ENCODE results near the gene AHI1.
"Not testable (repeated sequence)": the region's sequence is repeated elsewhere in the genome, so short reads cannot be mapped to it uniquely, and the experiment has no call there.

AHI1 gene

DNA sequence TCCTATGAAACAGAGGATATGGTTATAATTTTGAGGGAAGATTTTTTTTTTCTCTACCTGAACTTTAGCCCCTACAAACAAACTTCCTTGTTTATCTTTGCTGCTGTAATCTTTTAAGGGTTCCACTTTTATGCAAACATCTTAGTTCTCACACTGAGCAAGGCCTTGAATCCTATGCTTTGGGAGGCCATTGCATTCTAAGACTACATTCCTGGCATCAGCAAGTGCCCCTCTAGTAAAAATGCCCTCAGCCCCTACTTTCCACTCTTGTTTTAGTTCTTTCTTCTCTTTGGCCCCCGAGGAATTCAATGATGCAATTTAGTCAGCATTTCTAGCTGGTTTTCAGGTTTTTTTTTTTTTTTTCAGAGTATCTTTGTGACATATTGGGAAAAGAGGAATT lies 8.1 kb upstream of the AHI1 start:
- no peak for DNase-seq (ENCODE audit: low spot score)

DNA sequence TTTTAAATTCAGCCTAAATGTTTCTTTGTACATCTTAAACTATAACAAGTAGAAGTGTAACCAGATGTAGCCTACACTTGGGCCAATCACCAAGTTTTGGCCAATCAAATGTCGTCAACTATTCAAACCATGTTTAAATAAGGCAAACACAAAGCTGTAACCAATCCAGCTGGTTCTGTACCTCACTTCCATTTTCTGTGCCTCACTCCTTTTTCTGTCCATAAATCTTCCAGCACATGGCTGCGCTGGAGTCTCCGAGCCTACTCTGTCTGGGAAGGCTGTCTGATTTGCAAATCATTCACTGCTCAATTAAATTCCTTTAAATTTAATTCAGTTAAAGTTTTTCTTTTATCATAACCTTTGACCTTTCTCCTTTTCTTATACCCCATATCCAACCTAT lies 7.7 kb upstream of the AHI1 start:
- DNase-seq (ENCODE audit: low spot score), result no peak

GRCh38 chr6:135504734-135505133 lies 7.2 kb upstream of the AHI1 start:
- no peak for DNase-seq (ENCODE audit: low spot score)

- DNase-seq (ENCODE audit: low spot score), result no peak
Measured at GRCh38 chr6:135503703-135504475, 6.3 kb upstream of the AHI1 start.

- no peak for DNase-seq (ENCODE audit: low spot score)
Measured at GRCh38 chr6:135499441-135500340, 2.2 kb upstream of the AHI1 start.

- peak; percentile 81 for DNase-seq (ENCODE audit: low spot score)
Measured at GRCh38 chr6:135498185-135498841, 773 bp upstream of the AHI1 start.

DNA sequence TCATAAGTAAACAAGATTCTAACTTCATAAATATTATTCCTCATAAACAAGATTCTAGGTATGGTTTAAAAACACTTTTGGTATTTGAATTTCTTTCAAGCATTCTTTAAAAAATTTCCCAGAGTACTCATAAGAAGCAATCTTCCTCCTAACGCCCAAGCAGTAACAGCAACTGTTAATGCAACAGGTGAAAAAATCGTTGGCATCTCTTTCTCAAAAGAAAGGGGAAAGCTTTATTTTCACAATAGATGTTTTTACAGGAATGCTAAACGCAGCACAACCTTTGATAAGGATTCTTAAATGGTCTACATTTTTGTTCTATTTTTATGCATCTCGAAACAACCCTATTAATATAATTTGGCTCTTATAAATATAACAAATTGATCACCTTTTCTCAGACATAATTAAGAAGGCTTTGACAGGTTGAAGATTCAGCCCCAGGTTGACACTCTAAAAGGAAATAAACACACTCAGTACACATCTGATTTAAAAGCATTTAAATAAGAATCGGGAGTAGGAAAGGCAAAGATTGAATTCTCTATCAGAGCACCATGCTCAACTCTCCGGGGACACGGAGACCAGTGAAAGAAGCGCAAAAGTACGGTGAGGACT lies 634 bp downstream of the AHI1 start:
- no peak for DNase-seq (ENCODE audit: low spot score)

DNA sequence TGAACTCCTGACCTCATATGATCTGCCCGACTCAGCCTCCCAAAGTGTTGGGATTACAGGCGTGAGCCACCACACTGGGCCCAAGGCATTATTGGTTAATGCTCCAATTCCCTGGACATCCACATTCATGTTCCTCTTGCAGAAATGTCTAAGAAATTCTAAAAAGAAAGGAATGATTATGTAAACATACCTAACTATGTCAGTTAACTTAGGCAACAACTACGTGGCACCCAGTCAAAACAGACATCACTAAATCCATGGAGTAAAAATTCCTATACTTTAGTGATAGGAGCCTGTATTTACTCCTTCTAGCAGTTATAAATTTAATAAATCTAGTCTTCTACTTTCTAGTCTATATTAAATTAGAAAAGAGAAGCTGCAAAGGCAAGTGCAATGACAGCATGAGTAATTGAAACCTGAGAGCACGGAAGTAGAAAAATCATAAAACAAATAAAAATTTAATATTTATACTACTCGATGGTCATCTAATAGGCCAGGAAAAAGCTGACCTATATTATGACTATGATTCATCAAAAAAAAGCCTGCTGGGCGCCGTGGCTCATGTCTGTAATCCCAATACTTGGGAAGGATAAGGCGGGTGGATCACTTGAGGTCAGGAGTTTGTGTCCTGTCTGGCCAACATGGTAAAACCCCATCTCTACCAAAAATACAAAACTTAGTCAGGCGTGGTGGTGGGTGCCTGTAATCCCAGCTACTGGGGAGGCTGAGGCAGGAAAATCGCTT lies 4.2 kb downstream of the AHI1 start:
- DNase-seq (ENCODE audit: low spot score), result no peak

DNA sequence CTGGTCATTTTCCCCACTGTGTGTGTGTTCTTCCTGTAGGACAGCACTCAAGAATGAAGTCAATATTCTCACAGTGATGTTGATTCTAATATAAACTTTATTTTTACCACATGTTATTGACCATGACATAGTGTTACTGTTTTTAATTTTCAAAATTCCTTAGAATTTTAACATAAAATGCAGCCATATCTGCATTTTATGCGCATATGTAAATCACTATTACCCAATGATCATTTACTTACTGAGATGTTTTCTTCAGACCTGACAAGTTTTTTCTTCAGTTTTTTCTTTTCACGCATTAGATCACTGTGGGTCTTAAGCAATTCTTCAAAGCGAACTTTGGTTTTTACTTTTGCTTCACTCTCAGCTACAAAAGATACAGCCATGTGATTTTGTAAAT lies 7.2 kb downstream of the AHI1 start:
- DNase-seq (ENCODE audit: low spot score), result no peak

GRCh38 chr6:135488023-135488422 lies 9.5 kb downstream of the AHI1 start:
- DNase-seq (ENCODE audit: low spot score), result no peak

GRCh38 chr6:135483903-135484302 lies 13.6 kb downstream of the AHI1 start:
- not testable (repeated sequence) for DNase-seq (ENCODE audit: low spot score)

GRCh38 chr6:135481783-135482369 lies 15.7 kb downstream of the AHI1 start:
- no peak for DNase-seq (ENCODE audit: low spot score)

- DNase-seq (ENCODE audit: low spot score), result no peak
Measured at GRCh38 chr6:135479601-135480000, 17.9 kb downstream of the AHI1 start.

- DNase-seq (ENCODE audit: low spot score), result no peak
Measured at GRCh38 chr6:135478626-135479025, 18.9 kb downstream of the AHI1 start.

DNA sequence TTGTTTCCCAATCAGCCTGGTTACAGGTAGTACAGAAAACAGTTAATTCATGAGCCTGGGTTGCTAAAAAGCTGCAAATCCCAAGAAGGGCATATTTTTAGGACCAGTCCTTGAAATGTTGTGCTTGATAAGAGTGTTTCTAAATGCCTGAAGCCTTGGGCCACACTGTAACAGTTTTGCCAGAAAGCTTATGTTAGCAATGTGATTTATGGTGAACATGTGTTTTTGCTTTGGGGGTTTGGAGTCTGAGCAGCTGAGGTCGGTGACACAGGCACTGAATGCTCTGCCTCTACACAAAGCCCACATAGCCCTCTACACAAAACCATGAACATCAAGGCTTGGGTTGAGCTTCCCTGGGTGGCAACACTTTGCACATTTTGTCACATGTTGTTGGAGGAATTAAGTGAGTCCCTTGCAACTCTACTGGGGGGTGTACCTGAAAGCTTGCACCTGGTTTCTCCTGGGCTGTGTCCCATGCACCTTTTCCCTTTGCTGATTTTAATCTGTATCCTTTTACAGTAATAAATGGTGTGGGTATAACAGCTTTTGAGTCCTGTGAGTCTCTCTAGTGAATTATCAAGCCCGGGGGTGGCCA lies 22.2 kb downstream of the AHI1 start:
- DNase-seq (ENCODE audit: low spot score), result no peak

DNA sequence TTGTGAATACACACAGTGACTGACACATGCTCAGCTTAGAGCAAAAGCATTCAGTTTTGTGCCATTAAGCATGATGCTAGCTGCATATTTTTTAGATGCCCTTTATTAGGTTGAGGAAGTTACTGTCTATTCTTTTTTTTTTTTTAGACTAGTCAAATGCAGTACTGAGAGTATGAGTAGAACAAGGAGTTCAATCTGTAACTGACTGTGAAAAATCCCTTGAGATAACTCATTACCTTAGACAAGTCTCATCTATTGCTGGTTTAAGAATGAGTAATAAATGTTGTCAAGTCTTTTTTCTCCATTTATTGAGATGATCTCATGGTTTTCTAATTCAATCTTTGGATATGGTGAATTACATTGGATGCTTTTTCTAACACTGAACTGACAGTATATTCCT lies 23.2 kb downstream of the AHI1 start:
- DNase-seq (ENCODE audit: low spot score), result no peak

DNA sequence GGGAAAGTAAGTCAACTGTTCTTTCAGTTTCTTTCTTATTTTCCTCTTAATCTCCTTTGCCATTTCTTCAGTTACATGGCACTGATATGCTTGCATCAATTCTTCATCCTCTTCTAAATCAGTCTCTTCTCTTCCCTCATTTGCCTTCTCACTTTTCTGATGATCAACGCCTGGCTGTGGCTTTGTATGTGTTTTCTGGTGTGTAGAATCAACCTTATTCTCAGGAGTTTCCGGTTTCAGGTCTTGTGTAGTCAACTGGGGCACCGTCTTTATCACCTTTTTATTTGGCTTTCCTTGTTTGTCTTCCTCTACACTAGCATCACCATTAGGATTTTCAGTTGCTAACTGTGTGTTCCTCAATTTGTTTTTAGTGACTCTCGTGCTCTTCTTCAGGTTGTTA lies 31.6 kb downstream of the AHI1 start:
- no peak for DNase-seq (ENCODE audit: low spot score)

DNA sequence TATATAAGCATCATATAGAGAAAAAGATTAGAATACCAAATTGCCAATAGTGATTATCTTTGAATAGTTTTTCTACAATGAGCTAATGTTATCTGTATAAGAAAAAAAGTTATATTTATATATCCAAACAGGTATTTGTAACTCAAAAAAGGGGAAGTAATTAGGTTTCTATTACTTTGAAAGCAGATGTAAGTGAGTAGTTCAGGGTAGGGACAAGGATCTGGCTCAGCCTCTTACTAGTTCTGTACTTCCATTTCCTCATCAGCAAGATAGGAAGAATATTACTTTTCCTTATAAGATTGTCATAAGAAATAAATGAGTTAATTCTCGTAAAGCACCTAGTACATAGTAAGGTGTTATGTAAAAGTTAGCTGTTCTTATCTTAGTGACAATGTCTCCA lies 32.2 kb downstream of the AHI1 start:
- DNase-seq (ENCODE audit: low spot score), result no peak

GRCh38 chr6:135464634-135465033 lies 32.9 kb downstream of the AHI1 start:
- no peak for DNase-seq (ENCODE audit: low spot score)

DNA sequence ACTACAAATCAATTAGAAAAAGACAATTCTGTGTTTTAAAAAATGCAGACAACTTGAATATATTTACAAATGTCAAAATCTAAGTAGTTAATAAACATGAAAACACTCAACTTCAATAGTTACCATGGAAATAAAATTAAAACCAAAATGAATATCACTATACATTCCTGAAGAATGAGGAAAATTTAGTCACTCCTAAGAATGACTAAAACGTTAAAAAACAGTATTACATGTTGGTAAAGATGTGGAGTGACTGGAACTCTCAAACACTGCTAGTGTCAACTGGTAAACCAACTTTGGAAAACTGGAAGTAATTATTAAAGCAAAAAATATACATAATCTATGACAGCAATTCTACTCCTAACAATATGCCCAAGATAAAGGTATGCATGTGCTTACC lies 36.3 kb downstream of the AHI1 start:
- DNase-seq (ENCODE audit: low spot score), result no peak

DNA sequence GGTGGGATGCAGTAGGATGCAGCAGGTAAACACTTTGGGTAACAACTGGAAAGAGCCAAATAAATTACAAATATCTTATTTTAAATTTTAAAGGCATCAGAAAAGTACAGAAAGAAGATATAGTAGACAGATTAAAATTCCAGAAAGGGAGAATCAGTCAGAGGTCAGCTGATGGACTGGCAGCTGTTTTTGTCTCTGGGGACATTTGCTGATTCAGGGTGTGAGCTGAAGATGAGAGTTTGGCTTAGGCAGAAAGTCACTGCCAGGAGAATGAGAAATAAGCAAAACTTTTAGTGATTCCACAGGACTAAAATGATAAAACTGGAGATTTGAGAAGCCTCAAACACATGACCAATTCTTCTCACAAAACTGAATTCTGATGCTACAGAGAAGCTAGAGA lies 39.5 kb downstream of the AHI1 start:
- no peak for DNase-seq (ENCODE audit: low spot score)

Data from Ammon's horn (tissue), 1 donor.